ENCODE data around the gene RASGEF1B. TPM values are rescaled to one million over a fixed set of nuclear protein-coding genes. Genes with fewer than 3 reads are reported as not detected.

The RASGEF1B gene
- total and polyA plus RNA-seq, 9 of the 15 experiments (the other 6 are each of a cell fraction or from before 2014, with no cell fraction given) = 0.04 to 0.57 (median 0.22) TPM

DNA sequence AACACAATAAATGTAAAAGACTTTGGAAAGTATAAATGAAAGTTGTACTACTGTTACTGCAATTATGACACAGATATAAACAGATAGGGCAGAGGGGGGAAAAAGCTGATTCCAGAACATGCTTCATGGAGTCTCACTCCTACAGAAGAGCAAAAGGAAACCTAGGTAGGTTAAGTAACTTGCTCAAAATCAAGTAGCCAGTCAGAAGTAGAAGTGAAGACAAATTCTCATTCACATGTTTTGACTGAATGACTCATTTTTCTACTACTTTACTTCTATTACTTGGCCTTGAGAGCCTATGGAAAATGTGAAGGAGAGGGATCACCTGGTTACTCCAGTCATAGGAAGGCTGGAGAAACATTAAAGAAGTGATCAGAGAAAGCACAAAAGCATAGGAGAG is 23.6 kb upstream of the RASGEF1B start (continued):
- TF ChIP-seq TRIM28 (IDR thresholded peaks at IDR 0.05) = no peak
- TF ChIP-seq CBX8 (IDR thresholded peaks at IDR 0.05; ENCODE audit: borderline replicate concordance, extremely low read depth, low read depth, low read length, poor library complexity, severe bottlenecking) = no peak
- no peak for TF ChIP-seq ZNF583 (CRISPR knock-in tag; IDR thresholded peaks at IDR 0.05)

DNA sequence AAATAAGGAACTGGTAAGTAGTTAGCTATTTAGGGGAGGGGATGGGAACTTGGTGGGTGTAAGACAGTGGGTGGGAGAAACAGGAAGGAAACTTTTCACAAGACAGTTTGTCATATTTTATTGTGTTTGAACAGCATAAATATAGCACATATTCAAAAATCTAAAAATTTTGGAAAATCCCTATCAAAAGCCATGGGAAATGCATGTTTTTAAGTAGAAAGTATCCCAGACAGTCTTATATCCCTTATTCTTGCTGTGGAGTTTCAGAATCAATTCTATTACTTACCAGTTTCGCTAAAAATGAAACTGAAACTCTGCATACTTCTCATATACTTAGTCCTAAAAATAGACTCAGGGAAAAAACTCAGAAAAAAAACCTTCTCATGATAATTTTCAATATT is 22.3 kb upstream of the RASGEF1B start:
- Histone ChIP-seq H3K36me3 (ENCODE audit: control insufficient read depth, insufficient read depth, low read length) (no peaks in the 10 kb centered on the region), H4K20me1 (replicated peaks; ENCODE audit: control insufficient read depth, insufficient read depth, low read length) (no peaks in the 10 kb centered on the region), H3K9ac (ENCODE audit: insufficient read depth in 1 of 2, low read depth in 2 of 2, low read length in 2 of 2) (no peak overlapping the region), H3K4me2 (ENCODE audit: insufficient read depth, low read length) (no peak overlapping the region), H3K9me1 (ENCODE audit: control insufficient read depth, insufficient read depth, low read length) (no peaks in the 10 kb centered on the region), H3K27ac (ENCODE audit: extremely low read depth, low read depth, low read length) (no peak overlapping the region), H3K4me3 (no peak overlapping the region), H3K9me3 (replicated peaks; ENCODE audit: control insufficient read depth, insufficient read depth, low read depth, low read length) (no peaks in the 10 kb centered on the region), H3K4me1 (replicated peaks in 1 of 2; ENCODE audit: control insufficient read depth in 2 of 2, insufficient read depth in 2 of 2, low read length in 2 of 2) (no peaks in the 10 kb centered on the region), H3K27me3 (ENCODE audit: control insufficient read depth in 2 of 2, insufficient read depth in 2 of 2, low read length in 2 of 2) (no peaks in the 10 kb centered on the region; a peak in 1 of 5 replicates), H3K79me2 (ENCODE audit: control insufficient read depth, insufficient read depth, low read length) (no peaks in the 10 kb centered on the region), H2AFZ (ENCODE audit: low read depth, low read length) (no peak overlapping the region)
- ChIA-PET CTCF (ENCODE audit: low intra/inter-chr PET ratio) (no interaction called here), POLR2A (no interaction called here)
- WGBS (ENCODE audit: insufficient coverage, low coverage, missing lambda C conversion rate) = 0% methylated on average over 1 of the region's 1 CpG
- DNase-seq (ENCODE audit: extremely low read depth in 1 of 4, low spot score in 3 of 4) = no peak
- no peak for FAIRE-seq
- intact Hi-C loops (cut with micrococcal nuclease) (no loop called here), in situ Hi-C loops (cut with MboI) (no loop called here)
- ATAC-seq = no peak
- no TSS peak for BruUV-seq (replicated peaks)
- TF ChIP-seq, protein P1, sequence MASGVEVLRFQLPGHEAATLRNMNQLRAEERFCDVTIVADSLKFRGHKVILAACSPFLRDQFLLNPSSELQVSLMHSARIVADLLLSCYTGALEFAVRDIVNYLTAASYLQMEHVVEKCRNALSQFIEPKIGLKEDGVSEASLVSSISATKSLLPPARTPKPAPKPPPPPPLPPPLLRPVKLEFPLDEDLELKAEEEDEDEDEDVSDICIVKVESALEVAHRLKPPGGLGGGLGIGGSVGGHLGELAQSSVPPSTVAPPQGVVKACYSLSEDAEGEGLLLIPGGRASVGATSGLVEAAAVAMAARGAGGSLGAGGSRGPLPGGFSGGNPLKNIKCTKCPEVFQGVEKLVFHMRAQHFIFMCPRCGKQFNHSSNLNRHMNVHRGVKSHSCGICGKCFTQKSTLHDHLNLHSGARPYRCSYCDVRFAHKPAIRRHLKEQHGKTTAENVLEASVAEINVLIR (CRISPR knock-in tag; IDR thresholded peaks at IDR 0.05) = no peak
- TF ChIP-seq ETV1 (tag; conservative IDR thresholded peaks at IDR 0.05; ENCODE audit: low read depth) (no peak), XRCC3 (IDR thresholded peaks at IDR 0.05) (no peak), ZNF583 (CRISPR knock-in tag; IDR thresholded peaks at IDR 0.05) (no peak), THRAP3 (IDR thresholded peaks at IDR 0.05; ENCODE audit: borderline replicate concordance) (no peak), CBFB (CRISPR knock-in tag; IDR thresholded peaks at IDR 0.05) (no peak), CXXC5 (CRISPR knock-in tag; IDR thresholded peaks at IDR 0.05) (no peak), HLTF (IDR thresholded peaks at IDR 0.05) (no peak), XRCC4 (IDR thresholded peaks at IDR 0.05; ENCODE audit: extremely low read depth, insufficient read depth, insufficient read length) (no peak), ZNF75A (CRISPR knock-in tag; IDR thresholded peaks at IDR 0.05) (no peak), ZNF644 (tag; IDR thresholded peaks at IDR 0.05; ENCODE audit: low read depth) (no peak)
- TF ChIP-seq, protein P2, sequence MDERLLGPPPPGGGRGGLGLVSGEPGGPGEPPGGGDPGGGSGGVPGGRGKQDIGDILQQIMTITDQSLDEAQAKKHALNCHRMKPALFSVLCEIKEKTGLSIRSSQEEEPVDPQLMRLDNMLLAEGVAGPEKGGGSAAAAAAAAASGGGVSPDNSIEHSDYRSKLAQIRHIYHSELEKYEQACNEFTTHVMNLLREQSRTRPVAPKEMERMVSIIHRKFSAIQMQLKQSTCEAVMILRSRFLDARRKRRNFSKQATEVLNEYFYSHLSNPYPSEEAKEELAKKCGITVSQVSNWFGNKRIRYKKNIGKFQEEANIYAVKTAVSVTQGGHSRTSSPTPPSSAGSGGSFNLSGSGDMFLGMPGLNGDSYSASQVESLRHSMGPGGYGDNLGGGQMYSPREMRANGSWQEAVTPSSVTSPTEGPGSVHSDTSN (CRISPR knock-in tag; IDR thresholded peaks at IDR 0.05; ENCODE audit: low read depth) = no peak
- TF ChIP-seq, protein P2 (tag; conservative IDR thresholded peaks at IDR 0.05; ENCODE audit: low read depth) = no peak
- TF ChIP-seq, protein P3, sequence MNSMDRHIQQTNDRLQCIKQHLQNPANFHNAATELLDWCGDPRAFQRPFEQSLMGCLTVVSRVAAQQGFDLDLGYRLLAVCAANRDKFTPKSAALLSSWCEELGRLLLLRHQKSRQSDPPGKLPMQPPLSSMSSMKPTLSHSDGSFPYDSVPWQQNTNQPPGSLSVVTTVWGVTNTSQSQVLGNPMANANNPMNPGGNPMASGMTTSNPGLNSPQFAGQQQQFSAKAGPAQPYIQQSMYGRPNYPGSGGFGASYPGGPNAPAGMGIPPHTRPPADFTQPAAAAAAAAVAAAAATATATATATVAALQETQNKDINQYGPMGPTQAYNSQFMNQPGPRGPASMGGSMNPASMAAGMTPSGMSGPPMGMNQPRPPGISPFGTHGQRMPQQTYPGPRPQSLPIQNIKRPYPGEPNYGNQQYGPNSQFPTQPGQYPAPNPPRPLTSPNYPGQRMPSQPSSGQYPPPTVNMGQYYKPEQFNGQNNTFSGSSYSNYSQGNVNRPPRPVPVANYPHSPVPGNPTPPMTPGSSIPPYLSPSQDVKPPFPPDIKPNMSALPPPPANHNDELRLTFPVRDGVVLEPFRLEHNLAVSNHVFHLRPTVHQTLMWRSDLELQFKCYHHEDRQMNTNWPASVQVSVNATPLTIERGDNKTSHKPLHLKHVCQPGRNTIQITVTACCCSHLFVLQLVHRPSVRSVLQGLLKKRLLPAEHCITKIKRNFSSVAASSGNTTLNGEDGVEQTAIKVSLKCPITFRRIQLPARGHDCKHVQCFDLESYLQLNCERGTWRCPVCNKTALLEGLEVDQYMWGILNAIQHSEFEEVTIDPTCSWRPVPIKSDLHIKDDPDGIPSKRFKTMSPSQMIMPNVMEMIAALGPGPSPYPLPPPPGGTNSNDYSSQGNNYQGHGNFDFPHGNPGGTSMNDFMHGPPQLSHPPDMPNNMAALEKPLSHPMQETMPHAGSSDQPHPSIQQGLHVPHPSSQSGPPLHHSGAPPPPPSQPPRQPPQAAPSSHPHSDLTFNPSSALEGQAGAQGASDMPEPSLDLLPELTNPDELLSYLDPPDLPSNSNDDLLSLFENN (IDR thresholded peaks at IDR 0.05; ENCODE audit: low read depth in 2 of 2, low read length in 2 of 2) = no peak

Measured in K562 (cell line).